ENCODE results near the gene AJM1.
"Not testable (repeated sequence)": the region's sequence is repeated elsewhere in the genome, so short reads cannot be mapped to it uniquely, and the experiment has no call there.

AJM1 gene

GRCh38 chr9:136829981-136830885, 12.0 kb upstream of the AJM1 start:
- DNase-seq, result no peak

- no peak for DNase-seq
Observed at GRCh38 chr9:136831002-136831719, 11.1 kb upstream of the AJM1 start.

GRCh38 chr9:136831720-136832104, 10.6 kb upstream of the AJM1 start:
- no peak for DNase-seq

- no peak for DNase-seq
Observed at GRCh38 chr9:136832581-136832980, 9.7 kb upstream of the AJM1 start.

GRCh38 chr9:136833381-136834048, 8.8 kb upstream of the AJM1 start:
- DNase-seq, result not testable (repeated sequence)

- DNase-seq, result no peak
Observed at GRCh38 chr9:136835162-136835931, 6.9 kb upstream of the AJM1 start.

- no peak for DNase-seq
Observed at GRCh38 chr9:136835932-136836904, 6.1 kb upstream of the AJM1 start.

GRCh38 chr9:136837146-136837855, 5.0 kb upstream of the AJM1 start:
- DNase-seq, result no peak

GRCh38 chr9:136837856-136838277, 4.4 kb upstream of the AJM1 start:
- not testable (repeated sequence) for DNase-seq

GRCh38 chr9:136838314-136839228, 3.7 kb upstream of the AJM1 start:
- no peak for DNase-seq

- no peak for DNase-seq
Observed at GRCh38 chr9:136839229-136840139, 2.8 kb upstream of the AJM1 start.

GRCh38 chr9:136840140-136840876, 2.0 kb upstream of the AJM1 start:
- peak in 1 of 56 donors; percentile 24 for DNase-seq

GRCh38 chr9:136840877-136841645, 1.2 kb upstream of the AJM1 start:
- DNase-seq, result peak in 53 of 56 donors; percentile 29 to 91 (median 74)

GRCh38 chr9:136841646-136842379, 465 bp upstream of the AJM1 start:
- not testable (repeated sequence) for DNase-seq

Measured in amygdala (tissue), 56 donors.